A549 (cell line): ENCODE results near the gene TLR2. TPM values are rescaled to one million over a fixed set of nuclear protein-coding genes. Genes with fewer than 3 reads are reported as not detected.

Experiments used
- ATAC-seq, 2 experiments: fragments of 200-7000 bp in 1 of 2; fragments of >200 bp in 1 of 2; cut with Nextera tagmentation in 1 of 2; cut with Tn5 transposase in 1 of 2; 3 replicates each; pipeline versions ENCODE4 v1.8.0 to v1.9.1; 2018 to 2020; ENCODE audit warnings: mild to moderate bottlenecking in 1 of 2, moderate library complexity in 1 of 2
- CTCF ChIA-PET: fragments of 300-600 bp; sonication (Branson Sonifier 250); formaldehyde crosslinking; extraction: SDS; loops from one replicate; lab custom pipeline; 2021; ENCODE audit warnings: antibody characterized with exemption, inconsistent platforms; lab: Yijun Ruan, JAX
- POLR2A ChIA-PET: fragments of 350-600 bp; formaldehyde crosslinking; extraction: SDS; loops from one replicate; lab custom pipeline; 2021; ENCODE audit warnings: antibody characterized with exemption, inconsistent platforms; lab: Yijun Ruan, JAX
- DNase-seq, 2 experiments: peaks; one replicate each; pipeline versions ENCODE4 v3.0.0 to v3.0.0-alpha.2; 2011 to 2016; ENCODE audit warnings: low read depth in 1 of 2, low spot score in 1 of 2
- FAIRE-seq: peaks from 2 replicates; lab custom pipeline; 2011; peaks lifted over from hg19 to GRCh38; lab: Jason Lieb, UNC
- H3K27ac ChIP-seq, 2 experiments: fragments of >200 bp; sonication (Bioruptor Twin); formaldehyde crosslinking; 3 replicates each; pipeline ENCODE4 v1.5.1; 2016 to 2017
- H3K4me1 ChIP-seq: fragments of >200 bp; sonication (Bioruptor Twin); formaldehyde crosslinking; 3 replicates; pipeline ENCODE4 v1.6.1; 2016
- H3K4me2 ChIP-seq: fragments of >200 bp; sonication (Bioruptor Twin); formaldehyde crosslinking; 3 replicates; pipeline ENCODE4 v1.6.1; 2016
- H3K4me3 ChIP-seq: fragments of >200 bp; sonication (Bioruptor Twin); formaldehyde crosslinking; 3 replicates; pipeline ENCODE4 v1.5.1; 2016
- H3K9me3 ChIP-seq: fragments of >200 bp; sonication (Bioruptor Twin); formaldehyde crosslinking; 3 replicates; pipeline ENCODE4 v1.6.1; 2016
- BHLHE40 ChIP-seq: IDR thresholded peaks from 2 replicates; pipeline ENCODE4 v1.6.1; 2012; ENCODE audit warnings: low read depth, low read length, inconsistent platforms
- CEBPB ChIP-seq, 2 experiments: fragments of >200 bp in 1 of 2; sonication (Bioruptor Twin) in 1 of 2; formaldehyde crosslinking in 1 of 2; IDR thresholded peaks; 2 replicates each; pipeline ENCODE4 v1.6.1; 2012 to 2016
- EHMT2 ChIP-seq: fragments of 200-600 bp; sonication (generic); IDR thresholded peaks from 2 replicates; pipeline ENCODE4 v1.6.1; 2016; ENCODE audit warnings: antibody characterized with exemption, low read depth, mild to moderate bottlenecking, moderate library complexity
- FOSL2 ChIP-seq, 2 experiments: fragments of 450-650 bp in 1 of 2; fragments of >200 bp in 1 of 2; sonication (Bioruptor Twin) in 1 of 2; formaldehyde crosslinking; IDR thresholded peaks; 2 replicates each; pipeline versions ENCODE4 v1.5.0 to v1.6.1; 2016 to 2020; ENCODE audit warnings: mild to moderate bottlenecking in 1 of 2, moderate library complexity in 1 of 2
- HDAC2 ChIP-seq: fragments of 200-600 bp; sonication (generic); IDR thresholded peaks from 2 replicates; pipeline ENCODE4 v1.6.1; 2016
- HOXA7 ChIP-seq: fragments of 250-450 bp; sonication (Bioruptor Pico); IDR thresholded peaks from 2 replicates; pipeline ENCODE4 v1.5.0; 2020; ENCODE audit warnings: mild to moderate bottlenecking, moderate library complexity
- HOXB13 ChIP-seq: fragments of 250-450 bp; sonication (Bioruptor Pico); IDR thresholded peaks from 2 replicates; pipeline ENCODE4 v1.5.0; 2020; ENCODE audit warnings: low read depth, mild to moderate bottlenecking, moderate library complexity
- HOXB5 ChIP-seq: fragments of 250-450 bp; sonication (Bioruptor Pico); IDR thresholded peaks from 2 replicates; pipeline ENCODE4 v1.5.0; 2020; ENCODE audit warnings: mild to moderate bottlenecking, moderate library complexity
- JUNB ChIP-seq: fragments of >200 bp; sonication (Bioruptor Twin); formaldehyde crosslinking; IDR thresholded peaks from 2 replicates; pipeline ENCODE4 v1.6.1; 2016
- MAFK ChIP-seq: fragments of 450-650 bp; IDR thresholded peaks from 2 replicates; pipeline ENCODE4 v1.6.1; 2014; ENCODE audit not compliant: partially characterized antibody
- RARB ChIP-seq: fragments of 250-450 bp; sonication (Bioruptor Pico); IDR thresholded peaks from 2 replicates; pipeline ENCODE4 v1.8.0; 2021; ENCODE audit warnings: mild to moderate bottlenecking, moderate library complexity
- SREBF2 ChIP-seq: fragments of 450-650 bp; IDR thresholded peaks from 2 replicates; pipeline ENCODE4 v1.6.1; 2014; ENCODE audit warnings: mild to moderate bottlenecking, moderate library complexity
- ZSCAN20 ChIP-seq: fragments of 250-450 bp; sonication (Bioruptor Pico); IDR thresholded peaks from 2 replicates; pipeline ENCODE4 v1.8.0; 2022; ENCODE audit warnings: mild to moderate bottlenecking, moderate library complexity
- WGBS: methylation state at CpG from one replicate; pipeline ENCODE4 v1.1.6; 2017; ENCODE audit errors: missing lambda C conversion rate; 5-methylcytosine and 5-hydroxymethylcytosine counted together
- polyA plus RNA-seq, 4 experiments: library from polyadenylated mRNA; depleted of rRNA in 3 of 4; stranded (reverse); fragments of >200 nt; fragmentation: RNase III in 1 of 4; extraction: RNeasy Plus Mini Kit Qiagen cat#74134 plus additional on column Dnase treatment in 1 of 4; gene quantifications; 2 replicates in 3 of 4; 3 replicates in 1 of 4; pipeline ENCODE4 v1.2.3, GENCODE V29; 2011 to 2017
- TF ChIP-seq, protein P1 (sequence below): IDR thresholded peaks from 2 replicates; pipeline ENCODE4 v1.6.1; 2012
- TF ChIP-seq, protein P2 (sequence below): fragments of 150-350 bp; IDR thresholded peaks from 2 replicates; pipeline ENCODE4 v1.6.1; 2014; ENCODE audit warnings: low read depth, mild to moderate bottlenecking, low read length
- TF ChIP-seq, protein P3 (sequence below): IDR thresholded peaks from 2 replicates; pipeline ENCODE4 v1.6.1; 2012
- TF ChIP-seq, protein P4 (sequence below): fragments of 450-650 bp; IDR thresholded peaks from 2 replicates; pipeline ENCODE4 v1.6.1; 2014; ENCODE audit warnings: antibody characterized with exemption
- TF ChIP-seq, protein P5 (sequence below): IDR thresholded peaks from 2 replicates; pipeline ENCODE4 v1.6.1; 2012; ENCODE audit warnings: low read depth, borderline replicate concordance
- TF ChIP-seq, protein P6 (sequence below): fragments of >200 bp; sonication (Bioruptor Twin); formaldehyde crosslinking; IDR thresholded peaks from 2 replicates; pipeline ENCODE4 v1.6.1; 2016
- TF ChIP-seq, protein P7 (sequence below): fragments of >200 bp; sonication (Bioruptor Twin); formaldehyde crosslinking; IDR thresholded peaks from 3 replicates; pipeline ENCODE4 v1.6.1; 2016

TLR2 gene
- polyA plus RNA-seq, 2 of the 4 experiments (the other 2 are of a cell fraction): 0.14 TPM; not detected in 1

DNA sequence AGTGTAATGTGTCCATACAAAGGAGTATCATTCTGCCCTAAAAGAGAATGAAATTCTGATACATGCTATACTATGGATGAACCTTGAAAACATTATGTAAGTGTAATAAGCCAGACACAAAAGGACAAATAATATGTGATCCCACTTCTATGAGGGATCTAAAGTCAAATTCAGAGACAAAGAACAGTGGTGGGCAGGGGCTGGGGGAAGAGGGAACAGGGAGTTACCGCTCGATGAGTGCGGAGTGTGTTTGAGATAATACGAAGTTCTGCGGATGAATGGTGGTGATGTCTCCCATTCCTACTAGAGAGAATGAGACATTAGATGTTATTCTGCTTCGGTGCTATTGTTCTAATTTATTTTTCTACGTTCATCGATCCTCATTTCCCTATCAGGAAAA is 46.1 kb upstream of the TLR2 start:
- no peak for TF ChIP-seq ZSCAN20 (CRISPR knock-in tag)
- no peak for TF ChIP-seq EHMT2
- TF ChIP-seq BHLHE40: no peak
- no peak for TF ChIP-seq HOXB5
- no peak for TF ChIP-seq RARB (CRISPR knock-in tag)
- TF ChIP-seq, protein P1, sequence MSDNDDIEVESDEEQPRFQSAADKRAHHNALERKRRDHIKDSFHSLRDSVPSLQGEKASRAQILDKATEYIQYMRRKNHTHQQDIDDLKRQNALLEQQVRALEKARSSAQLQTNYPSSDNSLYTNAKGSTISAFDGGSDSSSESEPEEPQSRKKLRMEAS: no peak
- TF ChIP-seq, protein P2, sequence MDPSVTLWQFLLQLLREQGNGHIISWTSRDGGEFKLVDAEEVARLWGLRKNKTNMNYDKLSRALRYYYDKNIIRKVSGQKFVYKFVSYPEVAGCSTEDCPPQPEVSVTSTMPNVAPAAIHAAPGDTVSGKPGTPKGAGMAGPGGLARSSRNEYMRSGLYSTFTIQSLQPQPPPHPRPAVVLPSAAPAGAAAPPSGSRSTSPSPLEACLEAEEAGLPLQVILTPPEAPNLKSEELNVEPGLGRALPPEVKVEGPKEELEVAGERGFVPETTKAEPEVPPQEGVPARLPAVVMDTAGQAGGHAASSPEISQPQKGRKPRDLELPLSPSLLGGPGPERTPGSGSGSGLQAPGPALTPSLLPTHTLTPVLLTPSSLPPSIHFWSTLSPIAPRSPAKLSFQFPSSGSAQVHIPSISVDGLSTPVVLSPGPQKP: no peak
- TF ChIP-seq, protein P3, sequence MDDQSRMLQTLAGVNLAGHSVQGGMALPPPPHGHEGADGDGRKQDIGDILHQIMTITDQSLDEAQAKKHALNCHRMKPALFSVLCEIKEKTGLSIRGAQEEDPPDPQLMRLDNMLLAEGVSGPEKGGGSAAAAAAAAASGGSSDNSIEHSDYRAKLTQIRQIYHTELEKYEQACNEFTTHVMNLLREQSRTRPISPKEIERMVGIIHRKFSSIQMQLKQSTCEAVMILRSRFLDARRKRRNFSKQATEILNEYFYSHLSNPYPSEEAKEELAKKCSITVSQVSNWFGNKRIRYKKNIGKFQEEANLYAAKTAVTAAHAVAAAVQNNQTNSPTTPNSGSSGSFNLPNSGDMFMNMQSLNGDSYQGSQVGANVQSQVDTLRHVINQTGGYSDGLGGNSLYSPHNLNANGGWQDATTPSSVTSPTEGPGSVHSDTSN: no peak
- TF ChIP-seq, protein P4, sequence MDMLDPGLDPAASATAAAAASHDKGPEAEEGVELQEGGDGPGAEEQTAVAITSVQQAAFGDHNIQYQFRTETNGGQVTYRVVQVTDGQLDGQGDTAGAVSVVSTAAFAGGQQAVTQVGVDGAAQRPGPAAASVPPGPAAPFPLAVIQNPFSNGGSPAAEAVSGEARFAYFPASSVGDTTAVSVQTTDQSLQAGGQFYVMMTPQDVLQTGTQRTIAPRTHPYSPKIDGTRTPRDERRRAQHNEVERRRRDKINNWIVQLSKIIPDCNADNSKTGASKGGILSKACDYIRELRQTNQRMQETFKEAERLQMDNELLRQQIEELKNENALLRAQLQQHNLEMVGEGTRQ: no peak
- Histone ChIP-seq H3K9me3 (no peaks in the 10 kb centered on the region), H3K4me3 (no peak overlapping the region), H3K27ac (no peak overlapping the region), H3K4me2 (no peak overlapping the region), H3K4me1 (no peaks in the 10 kb centered on the region)
- POLR2A ChIA-PET: no interaction called here
- no peak for FAIRE-seq
- no peak for ATAC-seq
- DNase-seq: no peak
- CTCF ChIA-PET: no interaction called here
- 94% methylated on average over 8 of the region's 8 CpGs for WGBS

DNA sequence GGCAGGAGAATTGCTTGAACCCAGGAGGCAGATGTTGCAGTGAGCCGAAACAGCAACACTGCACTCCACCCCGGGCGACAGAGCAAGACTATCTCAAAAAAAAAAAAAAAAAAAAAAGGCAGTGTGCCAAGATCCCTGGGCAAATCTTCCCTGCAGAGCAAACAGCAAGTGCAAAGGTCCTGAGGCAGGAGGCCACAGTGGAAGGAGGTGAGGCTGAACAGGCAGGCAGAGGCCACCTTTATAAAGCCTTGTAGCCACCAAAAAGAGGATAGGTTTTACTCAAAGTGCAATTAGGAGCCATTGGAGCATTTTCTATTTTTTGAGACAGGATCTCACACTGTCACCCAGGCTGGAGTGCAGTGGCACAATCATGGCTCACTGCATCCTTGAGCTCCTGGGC is 45.1 kb upstream of the TLR2 start:
- no peaks in the 10 kb centered on the region for H3K9me3 ChIP-seq
- FAIRE-seq: no peak
- no peak for ATAC-seq
- DNase-seq: no peak
- TF ChIP-seq MAFK: no peak
- TF ChIP-seq HDAC2: no peak
- no peak for TF ChIP-seq JUNB
- TF ChIP-seq, protein P5, sequence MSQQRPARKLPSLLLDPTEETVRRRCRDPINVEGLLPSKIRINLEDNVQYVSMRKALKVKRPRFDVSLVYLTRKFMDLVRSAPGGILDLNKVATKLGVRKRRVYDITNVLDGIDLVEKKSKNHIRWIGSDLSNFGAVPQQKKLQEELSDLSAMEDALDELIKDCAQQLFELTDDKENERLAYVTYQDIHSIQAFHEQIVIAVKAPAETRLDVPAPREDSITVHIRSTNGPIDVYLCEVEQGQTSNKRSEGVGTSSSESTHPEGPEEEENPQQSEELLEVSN: no peak
- TF ChIP-seq HOXB5: no peak
- no peak for TF ChIP-seq BHLHE40
- TF ChIP-seq HOXB13 (CRISPR knock-in tag): no peak
- TF ChIP-seq, protein P6, sequence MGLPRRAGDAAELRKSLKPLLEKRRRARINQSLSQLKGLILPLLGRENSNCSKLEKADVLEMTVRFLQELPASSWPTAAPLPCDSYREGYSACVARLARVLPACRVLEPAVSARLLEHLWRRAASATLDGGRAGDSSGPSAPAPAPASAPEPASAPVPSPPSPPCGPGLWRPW: no peak
- TF ChIP-seq, protein P2: no peak
- ChIA-PET CTCF (no interaction called here), POLR2A (no interaction called here)
- no peak overlapping the region for H3K4me3 ChIP-seq
- H3K4me2 ChIP-seq: no peak overlapping the region
- 80% methylated on average over 1 of the region's 3 CpGs for WGBS
- H3K27ac ChIP-seq: no peak overlapping the region
- no peaks in the 10 kb centered on the region for H3K4me1 ChIP-seq

DNA sequence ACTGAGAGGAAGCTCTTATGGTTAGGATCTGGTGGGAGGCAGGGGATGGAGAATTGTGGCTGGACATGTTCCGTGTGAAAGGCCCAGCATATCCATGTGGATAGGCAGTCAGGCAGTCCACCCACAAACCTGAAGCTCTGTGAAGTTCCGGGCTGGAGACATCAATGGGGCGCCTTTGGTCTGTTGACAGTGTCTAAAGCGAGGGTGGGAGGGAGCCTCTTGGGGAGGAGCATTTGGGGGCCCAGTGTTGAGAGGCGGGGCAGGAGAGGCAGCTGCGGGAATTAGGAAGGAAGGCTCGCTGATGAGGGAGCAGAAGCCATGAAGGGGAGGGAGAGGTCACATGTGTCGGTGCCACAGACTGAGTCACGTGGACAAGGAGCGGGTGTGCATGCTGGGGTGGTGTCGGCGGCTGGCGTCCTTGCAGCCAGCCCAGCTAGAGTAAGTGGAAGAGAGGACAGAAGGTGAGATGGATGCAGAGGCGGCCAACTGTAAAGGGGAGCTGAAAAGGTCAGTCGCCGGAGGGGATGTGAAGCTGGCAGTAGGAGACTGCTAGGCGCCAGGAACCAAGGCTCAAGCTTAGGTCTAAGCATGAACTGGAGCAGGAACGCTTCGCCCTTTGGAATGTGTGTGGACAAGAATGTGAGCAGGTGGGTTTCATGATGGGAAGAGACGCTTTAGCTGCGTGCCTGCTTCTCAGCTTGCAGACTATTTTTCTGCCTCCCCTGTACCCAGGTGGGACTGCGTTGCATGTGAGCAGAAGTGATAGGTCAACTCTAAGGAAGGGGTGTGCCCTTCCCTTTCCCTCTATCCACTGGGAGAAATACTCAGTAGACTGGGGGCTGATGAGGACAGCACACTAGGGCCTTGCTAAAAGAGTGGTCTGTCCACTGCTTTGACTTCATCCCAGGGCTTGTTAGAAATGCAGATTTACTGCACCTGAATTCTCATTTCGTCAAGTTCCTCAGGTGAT is 44.0 kb upstream of the TLR2 start:
- DNase-seq (no peak), FAIRE-seq (no peak), ATAC-seq (no peak; a peak in 1 of 6 replicates)
- Histone ChIP-seq H3K4me3 (no peak overlapping the region), H3K4me2 (no peak overlapping the region), H3K9me3 (no peaks in the 10 kb centered on the region), H3K4me1 (no peaks in the 10 kb centered on the region), H3K27ac (no peak overlapping the region)
- CTCF ChIA-PET: interaction anchor here (1.2 kb wide), 1 partner anchor 110 kb away, joined by 5 read pairs; no protein-coding TSS in a partner anchor
- TF ChIP-seq SREBF2 (no peak), FOSL2 (IDR thresholded peaks at IDR 0.05) (no peak), FOSL2 (CRISPR knock-in tag; IDR thresholded peaks at IDR 0.05) (no peak), HOXA7 (CRISPR knock-in tag) (no peak), CEBPB (IDR thresholded peaks at IDR 0.05) (no peak)
- TF ChIP-seq, protein P7, sequence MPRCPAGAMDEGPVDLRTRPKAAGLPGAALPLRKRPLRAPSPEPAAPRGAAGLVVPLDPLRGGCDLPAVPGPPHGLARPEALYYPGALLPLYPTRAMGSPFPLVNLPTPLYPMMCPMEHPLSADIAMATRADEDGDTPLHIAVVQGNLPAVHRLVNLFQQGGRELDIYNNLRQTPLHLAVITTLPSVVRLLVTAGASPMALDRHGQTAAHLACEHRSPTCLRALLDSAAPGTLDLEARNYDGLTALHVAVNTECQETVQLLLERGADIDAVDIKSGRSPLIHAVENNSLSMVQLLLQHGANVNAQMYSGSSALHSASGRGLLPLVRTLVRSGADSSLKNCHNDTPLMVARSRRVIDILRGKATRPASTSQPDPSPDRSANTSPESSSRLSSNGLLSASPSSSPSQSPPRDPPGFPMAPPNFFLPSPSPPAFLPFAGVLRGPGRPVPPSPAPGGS: no peak
- 88% methylated on average over 23 of the region's 23 CpGs for WGBS
- POLR2A ChIA-PET: no interaction called here
